Measurements from ENCODE around the gene NPAS2. TPM values are rescaled to one million over a fixed set of nuclear protein-coding genes. Genes with fewer than 3 reads are reported as not detected.

Gene NPAS2
- total and polyA plus RNA-seq, 2 donors (not counting 3 experiments of a cell fraction or from before 2014, with no cell fraction given): 29.0 to 53.9 TPM

GRCh38 chr2:100778637-100779450 lies 41.1 kb upstream of the NPAS2 start:
- FAIRE-seq: no peak
- no peaks in the 10 kb centered on the region for H3K9me1 ChIP-seq (replicated peaks; ENCODE audit: control insufficient read depth, extremely low read depth, insufficient read depth, low read length)

More at GRCh38 chr2:100778637-100779450, 41.1 kb upstream of the NPAS2 start:
- Histone ChIP-seq H3K27me3 (ENCODE audit: control insufficient read depth in 2 of 2, insufficient read depth in 2 of 2, low read length in 2 of 2) (no peaks in the 10 kb centered on the region), H3K4me1 (ENCODE audit: control insufficient read depth, extremely low read depth, insufficient read depth, low read length) (peaks cover 21% of the 10 kb centered on the region), H2AFZ (ENCODE audit: low read depth, low read length) (no peak overlapping the region), H3K9me3 (replicated peaks; ENCODE audit: control insufficient read depth, insufficient read depth, low read length) (no peaks in the 10 kb centered on the region), H3K4me2 (ENCODE audit: insufficient read depth, low read length) (no peak overlapping the region), H3K36me3 (ENCODE audit: control insufficient read depth in 2 of 2, extremely low read depth in 1 of 2, insufficient read depth in 2 of 2, low read length in 2 of 2) (no peaks in the 10 kb centered on the region), H3K9ac (replicated peaks; ENCODE audit: extremely low read depth, insufficient read depth, low read length) (no peak overlapping the region), H3K4me3 (replicated peaks in 1 of 3; ENCODE audit: insufficient read depth in 1 of 3, low read depth in 1 of 3, low read length in 3 of 3) (no peak overlapping the region), H3K79me2 (ENCODE audit: control insufficient read depth, insufficient read depth, low read length) (no peaks in the 10 kb centered on the region), H3K27ac (ENCODE audit: insufficient read depth, low read depth, low read length) (no peak overlapping the region), H4K20me1 (replicated peaks; ENCODE audit: control insufficient read depth, extremely low read depth, insufficient read depth, low read length) (no peaks in the 10 kb centered on the region)
- no TSS peak for BruUV-seq (replicated peaks)
- DNase-seq (ENCODE audit: low read depth, low spot score): no peak
- CTCF ChIA-PET: interaction anchor here (1.2 kb wide), 1 partner anchor 12 kb away, joined by 4 read pairs; no protein-coding TSS in a partner anchor
- dilution Hi-C loops (cut with MboI; ENCODE audit: extremely low pct_ligation_motif_present, low sequenced_read_pairs): no loop called here
- POLR2A ChIA-PET: no interaction called here
- intact Hi-C loops (cut with micrococcal nuclease): no loop called here
- TF ChIP-seq MAX (IDR thresholded peaks at IDR 0.05; ENCODE audit: insufficient read depth, insufficient read length): no peak
- TF ChIP-seq GATA2 (IDR thresholded peaks at IDR 0.05; ENCODE audit: insufficient read depth, insufficient read length, low read depth, low read length): no peak
- TF ChIP-seq POLR2AphosphoS5 (IDR thresholded peaks at IDR 0.05; ENCODE audit: insufficient read depth, low read depth, low read length): no peak
- no peak for TF ChIP-seq POLR2A (IDR thresholded peaks at IDR 0.05; ENCODE audit: low read depth, low read length)
- no peak for TF ChIP-seq EZH2 (IDR thresholded peaks at IDR 0.05; ENCODE audit: borderline replicate concordance, low read depth, low read length, severe bottlenecking)
- TF ChIP-seq CTCF (IDR thresholded peaks at IDR 0.05; ENCODE audit: extremely low read depth in 1 of 2, insufficient read depth in 1 of 2, low read depth in 1 of 2, low read length in 2 of 2): no peak
- TF ChIP-seq JUN (IDR thresholded peaks at IDR 0.05; ENCODE audit: borderline replicate concordance, insufficient read depth, insufficient read length, low read depth): no peak
- no peak for TF ChIP-seq MYC (IDR thresholded peaks at IDR 0.05; ENCODE audit: low read depth, low read length)
- TF ChIP-seq FOS (IDR thresholded peaks at IDR 0.05; ENCODE audit: borderline replicate concordance, insufficient read depth, low read length): no peak
